Right atrium auricular region (tissue), 2 donors: ENCODE measurements around the gene EVI5. TPM values are rescaled to one million over a fixed set of nuclear protein-coding genes. Genes with fewer than 3 reads are reported as not detected.

ENCODE experiments used
- DNase-seq: peaks from one replicate; pipeline ENCODE4 v3.0.0-alpha.2; 2019; ENCODE audit warnings: low spot score
- H3K27ac ChIP-seq, 2 donors: fragments of 200-600 bp; sonication (generic); 1 replicate in 1 of 2; 2 replicates in 1 of 2; pipeline ENCODE4 v1.5.1; 2016 to 2019
- H3K27me3 ChIP-seq, 2 donors: fragments of 200-600 bp; sonication (generic); one replicate each; pipeline versions ENCODE4 v1.5.1 to v1.6.0; 2017 to 2019
- H3K36me3 ChIP-seq: fragments of 200-600 bp; sonication (generic); one replicate; pipeline ENCODE4 v1.5.1; 2016
- H3K4me1 ChIP-seq, 2 donors: fragments of 200-600 bp; sonication (generic); one replicate each; pipeline versions ENCODE4 v1.5.1 to v1.6.0; 2017 to 2019
- H3K4me3 ChIP-seq, 2 donors: fragments of 200-600 bp; sonication (generic); 1 replicate in 1 of 2; 2 replicates in 1 of 2; pipeline ENCODE4 v1.5.1; 2017 to 2019; ENCODE audit warnings: mild to moderate bottlenecking in 1 of 2, moderate library complexity in 1 of 2
- H3K9me3 ChIP-seq, 2 donors: fragments of 200-600 bp; sonication (generic); one replicate each; pipeline ENCODE4 v1.5.1; 2019
- total RNA-seq, 2 donors: library from RNA; depleted of rRNA; stranded (reverse); fragments of >200 nt; gene quantifications; one replicate each; pipeline ENCODE4 v1.1.0, GENCODE V29; 2016
- TF ChIP-seq, protein P1 (sequence below), 2 donors: fragments of 200-600 bp; sonication (generic); IDR thresholded peaks; one replicate each; pipeline ENCODE4 v1.5.1; 2019; ENCODE audit warnings: antibody characterized with exemption in 2 of 2

Gene EVI5
- total RNA-seq, 2 donors from 2014 or later = 26.4 to 41.9 TPM

DNA sequence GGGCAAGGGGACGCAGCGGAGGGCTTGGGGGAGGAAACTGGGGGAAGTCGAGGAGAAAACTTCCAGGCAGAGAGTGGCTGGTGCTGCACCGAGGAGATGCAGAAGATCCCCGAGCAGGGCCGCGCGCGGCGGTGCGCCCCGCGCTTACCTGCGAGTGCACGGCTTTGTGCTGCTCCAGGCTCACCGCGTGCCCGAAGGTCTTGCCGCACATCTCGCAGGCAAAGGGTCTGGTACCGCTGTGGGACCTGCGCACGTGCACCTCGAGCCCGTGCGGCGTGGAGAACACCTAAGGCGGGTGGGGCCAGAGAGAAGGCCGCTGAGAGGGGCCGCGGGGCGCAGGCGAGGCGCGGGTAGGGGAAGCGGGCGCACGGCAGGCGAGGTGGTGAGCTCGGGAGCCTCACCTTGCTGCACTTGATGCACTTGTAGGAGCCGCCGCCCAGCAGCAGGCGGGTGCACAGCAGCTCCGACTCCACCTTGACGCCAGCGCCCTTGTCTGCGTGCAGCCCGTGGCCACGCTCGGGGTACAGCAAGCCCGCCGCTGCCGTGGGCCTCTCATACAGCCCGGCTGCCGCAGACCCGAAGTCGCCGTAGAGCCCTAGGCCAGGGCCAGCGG lies 304.6 kb downstream of the EVI5 start:
- Histone ChIP-seq H3K4me1 (peaks cover 0 to 51% of the 10 kb centered on the region in 2 donors), H3K4me3 (peak overlapping the region in 1 of 2 donors; percentile 26), H3K27me3 (peaks cover 26 to 46% of the 10 kb centered on the region in 2 donors), H3K27ac (no peak overlapping the region), H3K36me3 (no peaks in the 10 kb centered on the region), H3K9me3 (no peaks in the 10 kb centered on the region)
- TF ChIP-seq, protein P1, sequence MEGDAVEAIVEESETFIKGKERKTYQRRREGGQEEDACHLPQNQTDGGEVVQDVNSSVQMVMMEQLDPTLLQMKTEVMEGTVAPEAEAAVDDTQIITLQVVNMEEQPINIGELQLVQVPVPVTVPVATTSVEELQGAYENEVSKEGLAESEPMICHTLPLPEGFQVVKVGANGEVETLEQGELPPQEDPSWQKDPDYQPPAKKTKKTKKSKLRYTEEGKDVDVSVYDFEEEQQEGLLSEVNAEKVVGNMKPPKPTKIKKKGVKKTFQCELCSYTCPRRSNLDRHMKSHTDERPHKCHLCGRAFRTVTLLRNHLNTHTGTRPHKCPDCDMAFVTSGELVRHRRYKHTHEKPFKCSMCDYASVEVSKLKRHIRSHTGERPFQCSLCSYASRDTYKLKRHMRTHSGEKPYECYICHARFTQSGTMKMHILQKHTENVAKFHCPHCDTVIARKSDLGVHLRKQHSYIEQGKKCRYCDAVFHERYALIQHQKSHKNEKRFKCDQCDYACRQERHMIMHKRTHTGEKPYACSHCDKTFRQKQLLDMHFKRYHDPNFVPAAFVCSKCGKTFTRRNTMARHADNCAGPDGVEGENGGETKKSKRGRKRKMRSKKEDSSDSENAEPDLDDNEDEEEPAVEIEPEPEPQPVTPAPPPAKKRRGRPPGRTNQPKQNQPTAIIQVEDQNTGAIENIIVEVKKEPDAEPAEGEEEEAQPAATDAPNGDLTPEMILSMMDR (IDR thresholded peaks at IDR 0.05) = no peak
- DNase-seq = no peak

DNA sequence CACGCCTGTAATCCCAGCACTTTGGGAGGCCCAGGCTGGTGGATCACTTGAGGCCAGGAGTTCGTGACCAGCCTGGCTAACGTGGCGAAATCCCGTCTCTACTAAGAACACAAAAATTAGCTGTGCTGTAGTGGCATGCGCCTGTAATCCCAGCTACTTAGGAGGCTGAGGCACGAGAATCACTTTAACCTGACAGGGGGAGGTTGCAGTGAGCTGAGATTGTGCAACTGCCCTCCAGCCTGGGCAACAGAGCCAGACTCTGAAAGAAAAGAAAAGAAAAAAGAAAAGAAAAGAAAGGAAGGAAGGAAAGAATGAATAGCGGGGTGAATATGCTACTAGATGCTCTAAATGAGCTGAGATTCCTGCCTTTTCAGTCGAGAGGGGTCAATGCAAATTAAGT lies 305.3 kb downstream of the EVI5 start:
- Histone ChIP-seq H3K27me3 (peaks cover 21 to 39% of the 10 kb centered on the region in 2 donors), H3K9me3 (no peaks in the 10 kb centered on the region), H3K4me1 (peaks cover 0 to 44% of the 10 kb centered on the region in 2 donors), H3K36me3 (no peaks in the 10 kb centered on the region), H3K27ac (no peak overlapping the region), H3K4me3 (no peak overlapping the region)
- DNase-seq = no peak
- TF ChIP-seq, protein P1 (IDR thresholded peaks at IDR 0.05) = no peak

DNA sequence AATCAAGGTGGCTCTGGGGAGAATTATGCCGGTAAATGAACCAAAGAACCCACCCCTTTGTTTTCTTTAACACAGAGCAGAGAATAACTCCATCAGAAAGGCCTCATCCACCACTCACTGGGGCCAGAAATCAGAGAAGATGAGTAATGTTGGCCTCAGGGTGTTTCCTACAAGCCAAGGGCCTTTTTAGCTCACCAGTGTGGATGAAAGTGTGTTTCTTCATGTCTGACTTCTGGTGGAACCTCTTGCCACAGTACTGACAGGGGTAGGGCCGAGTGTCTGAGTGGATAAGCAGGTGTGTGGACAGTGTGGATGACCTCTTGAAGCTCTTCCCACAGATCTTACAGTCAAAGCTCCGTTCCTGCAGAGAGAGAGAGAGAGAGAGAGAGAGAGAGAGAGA lies 306.5 kb downstream of the EVI5 start:
- H3K27me3 ChIP-seq = peaks cover 15 to 27% of the 10 kb centered on the region in 2 donors

DNA sequence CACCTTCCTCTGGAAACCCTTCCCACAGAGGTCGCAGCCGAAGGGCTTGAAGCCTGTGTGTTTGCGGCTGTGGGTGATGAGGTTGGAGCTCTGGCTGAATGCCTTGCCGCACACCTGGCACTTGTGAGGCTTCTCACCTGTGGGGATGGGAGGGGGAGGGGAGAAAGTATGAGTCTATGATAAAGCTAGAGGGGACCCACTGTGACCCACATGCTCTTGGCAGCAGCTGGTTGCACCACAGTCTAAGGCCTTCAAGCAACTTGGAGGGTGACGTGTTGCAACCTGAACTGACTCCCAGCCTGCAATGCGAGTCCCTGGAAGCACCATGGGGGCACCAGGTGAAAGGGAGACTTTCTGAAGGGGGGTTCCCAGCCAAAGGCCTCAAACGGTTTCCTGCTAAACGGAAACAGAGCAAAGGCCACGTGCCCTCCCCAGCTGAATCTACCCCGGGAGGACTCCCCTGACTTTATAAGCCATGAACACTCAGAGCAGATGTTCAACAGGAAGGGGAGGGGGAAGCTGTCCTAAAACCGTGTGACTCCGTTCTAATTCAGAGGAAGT lies 308.8 kb downstream of the EVI5 start:
- DNase-seq = no peak
- Histone ChIP-seq H3K27ac (no peak overlapping the region), H3K9me3 (no peaks in the 10 kb centered on the region), H3K27me3 (peaks cover 0 to 12% of the 10 kb centered on the region in 2 donors), H3K4me3 (no peak overlapping the region), H3K36me3 (no peaks in the 10 kb centered on the region), H3K4me1 (peaks cover 0 to 10% of the 10 kb centered on the region in 2 donors)
- TF ChIP-seq, protein P1 (IDR thresholded peaks at IDR 0.05) = no peak

More for the DNA sequence above, 306.5 kb downstream of the EVI5 start:
- DNase-seq = no peak
- TF ChIP-seq, protein P1 (IDR thresholded peaks at IDR 0.05) = no peak
- no peak overlapping the region for H3K27ac ChIP-seq
- no peaks in the 10 kb centered on the region for H3K9me3 ChIP-seq
- peaks cover 0 to 32% of the 10 kb centered on the region in 2 donors for H3K4me1 ChIP-seq
- no peak overlapping the region for H3K4me3 ChIP-seq
- no peaks in the 10 kb centered on the region for H3K36me3 ChIP-seq

DNA sequence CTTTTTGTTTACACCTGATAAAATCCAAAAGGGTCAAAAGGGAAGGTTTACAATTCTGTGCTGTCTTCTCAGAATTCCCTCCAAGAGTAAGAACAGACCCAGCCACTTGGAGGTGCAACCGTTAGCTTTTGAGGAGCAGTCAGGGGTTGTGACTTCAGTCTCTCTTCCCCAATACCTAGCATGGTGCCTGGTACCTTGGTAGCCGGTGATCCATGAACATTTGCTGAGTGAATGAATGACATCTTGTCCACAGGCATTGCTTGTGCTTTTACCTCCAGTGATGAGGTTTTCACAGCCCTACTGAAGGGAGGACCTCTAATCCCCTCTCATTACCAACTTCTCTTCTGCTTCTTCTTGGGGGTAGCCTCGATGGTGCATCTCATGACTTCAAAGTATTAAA lies 309.9 kb downstream of the EVI5 start:
- TF ChIP-seq, protein P1 (IDR thresholded peaks at IDR 0.05) = no peak
- H3K36me3 ChIP-seq = no peaks in the 10 kb centered on the region
- H3K4me1 ChIP-seq = no peaks in the 10 kb centered on the region
- H3K27me3 ChIP-seq = peaks cover 0 to under 1% of the 10 kb centered on the region in 2 donors
- DNase-seq = no peak
- H3K27ac ChIP-seq = no peak overlapping the region
- no peaks in the 10 kb centered on the region for H3K9me3 ChIP-seq
- no peak overlapping the region for H3K4me3 ChIP-seq
